HG02943 (cell line): Measurements from ENCODE around the gene PYGO2.
"Not testable (repeated sequence)": the region's sequence is repeated elsewhere in the genome, so short reads cannot be mapped to it uniquely, and the experiment has no call there.

Experiments
- ATAC-seq: cut with Tn5 transposase; IDR thresholded peaks from one replicate; pipeline ENCODE4 v1.9.1; 2021; ENCODE audit warnings: mild to moderate bottlenecking, low read depth, moderate library complexity; ENCODE audit not compliant: unreplicated experiment

Gene PYGO2

DNA sequence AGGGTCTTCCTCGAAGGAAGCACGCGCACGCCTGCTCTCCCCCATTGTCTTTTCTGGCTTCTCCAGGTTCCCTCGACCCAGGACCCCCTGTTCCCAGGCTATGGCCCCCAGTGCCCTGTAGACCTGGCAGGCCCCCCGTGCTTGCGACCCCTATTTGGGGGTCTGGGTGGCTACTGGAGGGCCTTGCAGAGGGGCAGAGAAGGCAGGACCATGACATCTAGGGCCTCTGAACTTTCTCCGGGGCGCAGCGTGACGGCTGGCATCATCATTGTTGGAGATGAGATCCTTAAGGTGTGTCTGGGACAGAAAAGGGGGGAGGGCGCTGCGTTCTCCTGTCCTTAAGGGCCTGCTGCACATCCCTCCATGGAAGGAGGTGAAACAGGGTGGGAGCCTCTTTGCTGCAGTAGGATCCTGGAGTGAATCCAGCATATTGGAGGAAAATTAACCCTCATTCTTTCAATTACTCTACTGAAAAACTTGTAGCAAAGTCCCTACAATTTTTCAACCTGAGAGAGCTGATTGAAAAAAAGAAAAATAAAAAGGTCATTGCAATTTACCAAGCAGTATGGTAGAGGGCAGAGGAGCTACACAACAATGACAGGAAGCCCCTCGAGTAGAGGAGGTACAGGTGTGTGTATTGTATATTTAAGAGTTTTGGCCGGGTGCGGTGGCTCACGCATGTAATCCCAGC, 22.3 kb upstream of the PYGO2 start:
- ATAC-seq: no peak

DNA sequence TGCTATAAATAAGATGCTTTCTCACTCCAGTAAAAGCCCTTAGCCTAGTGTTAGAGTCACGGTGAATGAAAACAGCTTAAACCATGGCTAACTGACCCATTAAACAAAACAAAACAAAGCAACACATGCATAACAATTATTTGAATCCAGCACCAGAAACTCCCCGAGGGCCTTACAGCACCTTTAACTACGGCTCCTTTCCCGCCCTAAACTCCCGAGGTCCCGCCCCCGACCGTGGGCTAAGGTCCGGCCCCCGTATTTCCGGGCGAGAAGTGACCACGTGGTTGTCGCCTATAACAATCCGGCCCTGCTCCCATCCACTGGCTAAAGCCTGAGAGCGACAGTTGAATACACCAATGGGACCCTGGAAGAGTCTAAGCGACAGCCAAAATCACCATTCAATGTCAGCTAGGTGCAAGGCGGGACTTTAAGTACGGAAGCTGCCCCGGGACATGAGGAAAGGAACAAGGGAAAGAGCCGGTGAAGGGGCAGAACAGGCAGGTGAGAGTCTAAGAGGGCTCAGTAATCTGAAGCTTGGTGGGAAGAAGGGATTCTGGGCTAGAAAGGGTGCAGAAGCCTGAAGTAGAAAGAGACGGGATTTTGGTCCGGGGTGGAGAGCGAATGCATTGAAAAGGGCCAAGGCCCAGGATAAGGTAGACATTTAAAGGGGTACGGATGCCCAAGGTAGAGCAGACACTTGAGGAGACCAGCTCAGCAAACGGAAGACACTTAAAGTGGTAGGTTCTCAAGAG, 21.5 kb upstream of the PYGO2 start, which contains the start of gene FLAD1:
FLAD1 (plus strand) TSS at position 448 of the 752 bp plus-strand sequence. CDS start 351 bp downstream, outside the sequence.
- peak; percentile 97 for ATAC-seq

DNA sequence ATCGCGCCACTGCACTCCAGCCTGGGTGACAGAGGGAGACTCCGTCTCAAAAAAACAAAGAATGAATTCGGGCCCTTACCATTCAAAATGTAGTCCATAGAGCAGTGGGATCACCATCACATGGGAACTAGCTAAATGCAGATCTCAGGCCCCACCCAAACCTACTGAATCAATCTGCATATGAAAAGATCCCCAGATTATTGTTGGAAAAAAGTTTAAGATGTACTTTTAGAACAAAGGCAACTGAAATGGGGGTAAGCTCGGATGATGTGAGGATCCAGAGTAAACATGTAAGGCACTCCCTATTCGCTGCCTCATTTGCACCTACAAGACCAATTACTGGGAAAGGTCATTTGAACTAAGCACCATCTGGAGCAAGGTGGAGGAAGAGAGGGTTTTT, 20.8 kb upstream of the PYGO2 start:
- ATAC-seq: no peak

DNA sequence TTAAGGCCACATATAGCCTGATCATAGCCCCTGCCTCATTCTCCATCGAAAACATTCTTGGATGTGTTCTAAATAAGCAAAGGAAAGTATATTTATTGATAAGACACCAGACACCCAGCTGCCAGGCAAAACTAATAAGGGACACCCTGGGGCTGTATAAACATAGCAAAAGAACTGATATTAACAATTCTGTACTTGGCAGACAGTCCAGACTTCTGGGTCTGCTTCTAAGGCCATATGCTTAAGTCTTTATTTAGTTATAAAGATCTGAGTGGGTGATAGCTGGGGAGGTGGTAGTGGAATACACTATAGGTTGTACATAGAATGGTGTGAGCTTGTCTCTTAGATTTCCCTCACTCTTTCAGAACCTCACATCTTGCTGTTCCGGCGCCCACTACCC, 16.8 kb upstream of the PYGO2 start:
- no peak for ATAC-seq

DNA sequence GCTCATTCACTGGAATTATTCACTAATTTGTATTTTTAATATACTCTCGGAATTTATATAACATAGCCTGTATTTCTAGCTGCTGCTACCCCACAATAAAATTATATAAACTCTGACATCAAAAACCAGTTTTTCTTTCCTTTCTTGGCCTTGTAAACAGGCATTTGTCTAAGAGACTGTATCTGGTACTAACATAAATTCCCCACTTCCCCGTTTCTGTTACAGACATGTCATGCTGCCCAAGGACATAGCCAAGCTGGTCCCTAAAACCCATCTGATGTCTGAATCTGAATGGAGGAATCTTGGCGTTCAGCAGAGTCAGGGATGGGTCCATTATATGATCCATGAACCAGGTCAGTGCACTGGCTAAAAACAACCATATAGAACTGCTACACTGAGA, 16.2 kb upstream of the PYGO2 start:
- ATAC-seq: not testable (repeated sequence)

DNA sequence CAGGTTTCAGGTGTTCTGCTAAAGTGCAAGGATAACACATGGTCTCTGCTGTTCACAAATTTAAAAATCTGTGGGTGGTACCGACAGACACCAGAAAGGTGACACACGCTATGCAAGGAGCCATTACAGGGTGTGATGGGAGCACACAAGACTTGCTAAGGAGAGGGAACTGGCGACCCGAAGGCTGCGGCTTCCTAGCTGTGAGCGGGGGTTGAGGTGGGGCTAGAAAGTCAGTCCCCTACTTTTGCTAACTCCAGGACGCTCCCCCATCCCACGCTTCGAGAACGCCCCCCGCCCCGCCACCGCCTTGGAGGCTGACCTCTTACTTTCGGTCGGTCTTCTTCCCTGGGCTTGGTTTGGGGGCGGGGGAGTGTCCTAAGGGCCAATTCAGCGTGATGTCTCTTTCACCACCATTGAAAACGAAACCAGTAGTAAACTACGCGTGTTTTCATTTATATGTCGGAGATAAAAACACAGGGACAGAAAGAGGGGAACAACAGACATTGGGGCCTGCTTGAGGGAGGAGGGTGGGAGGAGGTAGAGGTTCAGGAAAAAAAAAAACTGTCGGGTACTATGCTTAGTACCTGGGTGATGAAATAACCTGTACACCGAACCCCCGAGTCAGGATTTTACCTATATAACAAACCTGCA, 14.0 kb upstream of the PYGO2 start:
- no peak for ATAC-seq

DNA sequence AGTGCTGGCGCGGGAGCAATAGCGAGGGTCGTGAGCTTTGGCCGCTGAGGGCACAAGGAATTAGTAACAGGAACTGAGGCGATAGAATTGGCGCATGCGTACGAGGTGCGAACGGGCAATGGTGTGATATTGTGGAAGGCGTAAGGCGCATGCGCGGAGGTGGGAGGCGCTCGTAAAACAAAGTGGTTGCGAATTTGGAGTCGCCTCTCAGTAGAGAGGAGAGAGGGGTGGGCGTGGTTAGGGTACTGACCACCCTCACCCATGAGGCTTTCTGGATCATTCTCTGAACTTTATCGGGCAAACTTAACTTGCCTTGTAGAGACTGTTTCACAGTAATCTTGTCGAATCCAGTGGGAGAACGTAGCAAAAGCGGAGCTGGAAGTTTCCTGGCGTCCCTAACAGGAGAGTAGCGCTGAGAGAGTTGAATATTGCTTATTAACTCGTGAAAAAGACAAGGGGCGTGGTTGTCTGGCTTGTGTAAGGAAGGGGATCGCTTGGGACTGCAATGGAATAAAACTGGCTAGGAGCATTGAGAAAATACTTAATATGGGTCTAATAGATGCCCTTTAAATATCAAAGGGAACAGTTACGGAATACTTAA, 13.3 kb upstream of the PYGO2 start:
- peak; percentile 52 for ATAC-seq

DNA sequence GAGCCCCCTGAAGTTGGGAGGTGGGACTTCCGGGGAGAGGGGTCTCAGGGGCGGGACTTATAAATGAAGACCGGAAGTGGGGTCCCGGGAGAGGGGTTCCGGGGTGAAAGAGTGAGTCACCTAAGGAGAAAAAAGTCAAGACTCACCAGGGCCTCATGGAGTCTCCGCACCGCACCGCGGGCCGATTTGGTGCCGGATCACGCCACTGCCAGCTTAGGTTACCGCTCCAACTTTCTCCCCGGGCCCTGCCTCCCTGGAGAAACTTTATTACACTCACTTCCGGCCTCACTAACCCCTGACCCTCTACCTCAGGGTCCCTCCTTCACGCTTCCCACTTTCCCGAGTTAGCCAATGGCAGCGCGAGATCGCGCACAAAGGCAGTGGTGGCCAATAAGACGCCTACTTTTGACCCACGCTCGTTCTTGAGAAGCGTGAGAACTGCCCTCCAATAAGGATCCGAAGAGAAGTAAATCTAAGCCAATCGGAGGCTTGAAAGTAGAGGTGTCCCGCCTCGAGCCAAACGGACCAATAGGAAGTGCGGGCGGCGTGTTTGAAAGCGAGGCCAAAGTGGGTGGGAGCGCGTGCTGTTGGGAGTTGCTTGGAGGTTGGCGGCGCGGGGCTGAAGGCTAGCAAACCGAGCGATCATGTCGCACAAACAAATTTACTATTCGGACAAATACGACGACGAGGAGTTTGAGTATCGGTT, 12.7 kb upstream of the PYGO2 start, which contains the start of gene CKS1B:
CKS1B (plus strand) TSS at position 580 of the 706 bp plus-strand sequence; CDS start at position 645, 65 bp downstream.
- ATAC-seq: peak; percentile 77

DNA sequence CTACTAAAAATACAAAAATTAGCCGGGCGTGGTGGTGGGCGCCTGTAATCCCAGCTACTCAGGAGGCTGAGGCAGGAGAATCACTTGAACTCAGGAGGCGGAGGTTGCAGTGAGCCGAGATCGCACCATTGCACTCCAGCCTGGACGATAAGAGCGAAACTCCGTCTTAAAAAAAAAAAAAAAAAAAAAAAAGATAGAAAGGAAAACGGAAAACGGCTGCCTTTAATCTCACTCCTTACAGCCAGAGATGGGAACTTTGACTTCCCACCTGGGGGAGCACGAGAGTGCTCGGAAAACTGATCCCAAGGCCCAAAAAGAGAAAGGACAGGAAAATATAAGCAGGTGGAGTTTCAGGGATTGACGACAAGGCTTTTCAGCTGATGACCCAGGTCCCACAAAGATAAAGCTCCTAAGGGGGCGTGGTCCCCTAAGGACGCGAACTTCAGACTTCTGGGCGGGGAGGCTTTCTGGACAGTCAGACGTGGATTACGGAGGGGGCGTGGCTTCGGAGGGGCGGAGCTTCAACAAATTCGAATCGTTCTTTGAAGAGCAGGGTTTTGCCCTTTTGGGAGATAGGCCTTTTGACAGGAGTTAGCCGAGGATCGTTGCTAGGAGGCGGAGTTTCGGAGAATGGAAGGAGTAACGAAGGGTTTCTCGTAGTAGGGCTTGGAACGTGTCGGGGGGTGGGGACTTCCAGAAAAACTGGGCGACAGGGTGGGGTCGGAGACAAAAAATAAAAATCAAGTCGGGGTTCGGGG, 11.9 kb upstream of the PYGO2 start:
- peak; percentile 22 for ATAC-seq

DNA sequence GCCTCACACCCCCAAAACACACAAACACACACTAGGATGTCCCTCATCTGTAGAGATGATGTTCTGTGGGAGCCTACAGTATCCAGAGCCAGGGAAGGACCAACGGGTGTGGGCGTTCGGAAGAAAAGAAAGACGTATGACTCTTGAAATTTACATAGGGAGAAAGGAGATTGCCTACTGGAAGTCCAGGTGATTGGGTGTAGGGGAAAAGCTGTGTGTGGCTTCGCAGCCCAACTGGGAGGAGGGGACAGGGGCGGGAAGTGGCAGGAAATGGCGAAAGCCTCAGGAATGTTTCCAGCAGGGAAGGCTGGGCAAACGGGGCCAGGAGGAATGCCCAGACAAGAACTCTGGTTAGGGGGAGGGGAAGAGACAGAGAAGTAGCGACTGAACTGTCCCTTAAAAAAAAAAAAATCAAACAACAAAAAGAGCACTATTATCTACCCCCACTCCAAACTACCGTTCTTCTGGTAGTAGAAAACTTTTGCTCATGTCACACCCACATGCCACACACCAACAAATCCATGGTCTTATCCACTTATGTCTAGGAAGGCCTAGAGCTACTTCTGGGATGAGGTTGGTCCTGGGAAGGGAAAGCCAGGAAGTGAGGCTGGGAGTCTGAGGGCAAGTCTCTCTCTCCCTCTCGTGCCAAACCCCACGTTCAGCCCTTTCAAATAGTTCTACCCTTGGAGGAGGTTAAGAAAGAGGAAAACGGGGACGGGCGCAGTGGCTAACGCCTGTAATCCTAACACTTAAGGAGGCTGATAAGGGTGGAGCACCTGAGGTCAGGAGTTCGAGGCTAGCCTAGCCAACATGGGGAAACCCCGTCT, 11.1 kb upstream of the PYGO2 start:
- ATAC-seq: no peak

DNA sequence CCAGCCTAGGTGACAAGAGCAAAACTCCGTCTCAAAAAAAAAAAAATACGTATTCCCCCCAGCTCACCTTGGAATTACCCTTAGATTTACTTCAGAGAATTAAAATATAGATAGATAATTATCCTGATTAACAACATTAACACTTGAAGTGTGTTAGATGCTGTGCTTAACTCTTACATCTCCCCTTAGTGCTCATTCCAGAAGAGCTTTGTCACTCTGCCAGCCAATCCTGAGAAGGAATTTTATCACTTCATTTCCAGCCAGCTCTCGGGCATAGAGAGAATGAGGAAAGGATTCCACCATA, 10.6 kb upstream of the PYGO2 start:
- no peak for ATAC-seq

DNA sequence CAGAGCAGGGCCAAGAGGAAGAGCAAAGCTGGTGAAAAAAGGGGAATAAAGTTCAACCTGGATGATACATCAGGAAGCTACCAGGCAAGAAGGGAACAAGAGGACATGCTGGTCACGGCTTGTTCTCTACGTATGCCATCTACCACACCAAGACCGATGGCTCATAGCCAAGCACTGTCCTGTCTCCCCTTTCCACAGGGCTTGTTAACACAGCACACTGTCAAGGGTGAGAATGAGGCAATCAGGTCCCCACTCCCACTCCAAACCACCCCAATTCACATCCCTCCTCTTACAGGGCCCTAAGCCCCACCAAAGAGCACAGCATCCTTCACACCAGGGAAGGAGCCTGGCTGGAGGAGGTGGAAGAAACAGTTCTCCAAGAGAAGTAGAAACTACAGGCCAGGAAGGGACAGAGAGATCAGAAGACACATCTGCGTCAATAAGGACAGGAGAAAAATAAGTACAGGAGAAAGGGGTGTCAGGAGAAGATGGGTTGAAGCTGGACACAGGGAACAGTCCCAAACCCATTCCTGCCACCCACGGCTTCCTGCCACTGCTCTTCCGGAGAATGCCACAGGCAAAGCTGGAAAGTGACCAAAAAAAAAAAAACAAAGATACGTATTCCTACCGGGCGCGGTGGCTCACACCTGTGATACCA, 9.9 kb upstream of the PYGO2 start:
- ATAC-seq: no peak

DNA sequence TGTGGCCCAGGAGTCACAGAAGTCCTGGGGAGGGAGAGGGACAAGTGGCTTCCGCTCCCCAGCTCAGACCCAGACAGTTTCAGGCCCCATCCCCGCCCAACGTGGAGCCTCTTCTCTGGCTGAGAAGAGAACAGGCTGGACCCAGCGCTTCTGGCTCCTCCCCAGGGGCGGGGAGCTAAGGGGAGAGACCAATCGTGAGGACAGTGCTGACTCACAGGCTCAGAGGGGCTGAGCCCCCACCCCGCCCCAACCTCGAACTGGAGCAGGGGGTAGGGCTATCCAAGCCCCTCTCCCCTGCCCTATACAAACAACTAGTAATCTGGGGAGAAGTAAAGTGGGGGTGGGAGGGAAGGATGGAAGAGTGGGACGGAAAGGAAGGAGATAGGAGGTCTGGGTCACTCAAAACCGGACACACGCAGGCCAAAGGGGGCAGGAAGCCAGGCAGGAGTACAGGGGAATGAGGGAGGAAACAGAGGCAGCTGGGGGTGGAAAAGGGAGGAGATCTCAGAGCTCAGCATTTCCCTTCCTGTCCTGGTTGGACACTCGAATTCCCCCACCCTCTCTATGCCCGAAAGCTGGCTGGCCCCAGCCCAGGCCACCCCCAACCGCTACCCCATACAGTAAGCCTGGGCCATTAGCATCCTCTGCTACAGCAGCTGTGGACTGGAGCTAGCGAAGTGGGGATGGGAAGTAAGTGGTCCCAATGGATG, 9.2 kb upstream of the PYGO2 start, which contains the start of gene SHC1:
SHC1 (minus strand) TSS at position 117 of the 710 bp plus-strand sequence. CDS start 221 bp downstream, outside the sequence.
- ATAC-seq: no peak

DNA sequence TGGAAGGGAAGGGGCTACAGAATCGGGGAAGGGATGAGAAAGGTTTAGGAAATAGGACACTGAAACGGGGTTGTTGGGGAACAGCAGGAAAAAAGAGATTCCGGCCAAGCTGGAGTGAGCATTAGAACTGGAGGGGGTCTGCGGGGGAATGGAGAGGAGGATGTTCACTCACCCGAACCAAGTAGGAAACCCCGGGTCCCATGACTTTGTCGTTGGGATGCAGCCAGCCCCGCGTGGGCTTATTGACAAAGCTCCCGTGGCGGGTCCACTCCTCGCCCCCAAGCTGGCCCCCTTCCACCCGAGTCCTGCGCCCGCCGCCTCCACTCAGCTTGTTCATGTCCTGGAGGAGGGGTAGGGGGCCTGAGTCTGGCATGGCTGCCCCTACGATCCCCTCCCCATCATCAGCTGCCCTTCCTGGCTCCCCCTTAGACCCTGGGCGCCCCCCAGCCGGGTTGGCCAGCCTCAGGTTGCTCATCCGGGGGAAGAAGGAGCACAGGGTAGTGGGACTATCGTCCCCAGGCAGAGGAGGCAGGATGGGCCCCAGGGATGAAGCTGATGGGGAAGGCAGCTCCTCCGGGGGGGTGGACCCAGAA, 8.4 kb upstream of the PYGO2 start:
- ATAC-seq: no peak

DNA sequence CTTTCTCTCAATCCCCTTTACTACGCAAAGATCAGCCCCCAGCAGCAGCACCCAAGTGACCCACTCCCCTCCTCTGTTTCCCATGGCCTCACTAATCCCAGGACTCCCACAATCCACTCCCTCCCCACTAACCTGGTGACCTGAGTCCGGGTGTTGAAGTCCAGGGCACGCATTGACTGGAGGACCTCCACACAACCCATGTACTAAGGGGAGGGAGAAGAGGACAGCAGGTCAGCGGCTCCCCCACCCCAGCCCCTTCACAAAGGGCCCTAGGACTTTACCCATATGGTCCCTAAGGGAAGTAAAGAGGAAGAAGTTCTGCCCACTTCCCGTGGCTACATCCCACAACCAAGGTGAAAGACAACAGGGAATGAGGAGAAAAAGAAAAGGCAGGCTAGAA, 7.7 kb upstream of the PYGO2 start:
- no peak for ATAC-seq

DNA sequence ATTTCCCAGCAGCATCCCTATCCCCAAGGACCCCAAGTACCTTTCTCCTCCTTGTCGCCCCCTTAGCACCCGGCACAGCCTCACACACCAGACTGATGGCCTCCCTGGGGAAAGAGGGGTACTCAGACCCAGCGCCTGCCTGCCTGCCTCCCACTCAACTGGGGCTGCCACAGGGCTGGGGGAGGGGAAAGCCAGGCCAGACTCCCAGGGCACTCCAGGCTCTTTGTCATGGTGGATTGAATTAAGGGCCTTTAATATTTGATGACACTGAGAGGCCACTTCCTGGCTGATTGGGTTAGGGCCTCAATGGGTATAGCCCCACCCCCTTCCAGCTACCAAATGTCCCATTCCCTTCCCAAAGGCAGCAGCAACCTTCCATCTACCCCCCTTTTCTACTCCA, 7.1 kb upstream of the PYGO2 start:
- ATAC-seq: no peak

DNA sequence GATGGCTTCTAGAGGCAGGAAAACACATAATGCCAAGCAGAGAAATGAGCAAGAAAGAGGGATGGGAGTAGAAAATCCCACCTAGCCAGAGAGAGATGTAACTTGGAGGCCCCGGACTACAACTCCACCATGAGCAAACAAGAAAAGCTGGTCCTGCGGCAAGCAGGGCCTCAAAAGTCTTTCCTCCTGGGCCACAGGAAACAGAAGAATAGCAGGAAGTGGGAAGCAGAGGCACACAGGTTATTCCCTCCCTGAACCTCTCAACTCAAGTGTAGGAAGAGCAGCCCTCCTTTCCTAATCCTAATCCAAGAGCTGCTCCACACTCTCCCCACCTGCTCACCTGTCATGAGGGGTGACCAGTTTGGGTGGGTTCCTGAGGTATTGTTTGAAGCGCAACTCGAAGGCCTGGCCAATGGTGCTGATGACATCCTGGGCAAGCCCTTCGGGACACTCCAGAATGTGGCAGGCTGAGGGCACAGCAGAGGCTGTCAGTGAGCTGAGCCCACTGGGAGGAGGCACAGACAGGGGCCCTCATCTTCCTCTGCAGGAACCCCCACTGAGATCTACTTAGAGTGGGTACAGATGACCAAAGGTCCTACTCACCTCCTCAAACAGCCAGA, 5.9 kb upstream of the PYGO2 start:
- no peak for ATAC-seq
